HS-27A (cell line): Measurements from ENCODE around the gene ARFIP2.

Source experiments
- DNase-seq: peaks from one replicate; pipeline ENCODE4 v3.0.0-alpha.2; 2012; ENCODE audit warnings: low read depth, missing footprints

ARFIP2 gene

DNA sequence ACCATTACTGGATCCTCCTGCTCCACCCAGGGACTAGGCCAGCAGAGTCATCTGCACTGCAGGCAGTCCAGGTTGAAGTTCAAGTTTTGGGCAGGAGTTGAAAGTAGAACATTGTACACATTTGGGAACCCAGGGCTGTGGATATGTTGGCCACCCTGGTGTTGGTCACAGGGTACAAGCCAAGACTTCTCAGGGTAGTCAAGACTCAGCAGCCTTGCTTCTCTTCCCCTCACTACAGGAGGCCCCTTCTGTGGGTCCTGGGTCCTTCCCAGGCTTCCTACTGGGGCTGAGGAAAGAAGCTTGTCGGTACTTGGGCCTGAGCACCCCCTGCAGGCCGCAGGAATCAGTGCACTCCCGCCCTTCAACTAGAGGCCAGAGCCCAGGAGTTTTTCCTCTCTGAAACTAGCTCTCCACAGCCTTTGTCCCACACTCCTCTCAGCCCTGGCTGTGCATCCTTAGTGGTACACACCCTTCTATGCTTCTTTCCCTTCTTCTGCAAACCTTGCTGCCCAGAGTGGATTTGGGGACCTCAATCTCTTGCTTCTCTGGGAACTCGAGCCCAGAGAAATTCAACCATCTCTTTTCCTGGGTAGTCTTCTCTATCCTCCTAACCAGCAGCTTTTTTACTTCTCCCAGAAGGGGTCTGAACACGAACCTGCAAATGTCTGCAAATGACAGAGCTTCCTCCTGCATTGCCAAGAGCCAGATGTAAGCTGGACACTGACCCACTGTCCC lies 37.7 kb downstream of the ARFIP2 start:
- DNase-seq: peak; percentile 23

DNA sequence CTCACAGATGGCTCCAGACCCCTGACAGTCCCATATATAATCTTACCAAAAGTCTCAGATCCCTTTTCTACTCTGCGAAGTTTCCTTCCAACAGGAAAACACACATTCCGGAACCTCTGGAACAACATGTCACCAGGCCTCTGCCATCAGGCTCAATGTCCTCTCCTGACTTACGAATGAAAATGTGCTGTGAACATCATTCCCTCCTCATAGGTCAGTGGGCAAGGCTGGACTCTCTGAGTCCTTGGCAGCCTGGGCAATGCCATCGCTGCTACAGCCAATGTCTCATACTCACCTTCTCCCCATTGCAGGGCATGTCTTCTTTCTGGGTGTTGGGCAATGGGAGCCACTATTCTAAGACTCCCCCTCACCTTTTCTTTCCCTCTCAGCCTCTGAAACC lies 38.7 kb downstream of the ARFIP2 start:
- DNase-seq: no peak

DNA sequence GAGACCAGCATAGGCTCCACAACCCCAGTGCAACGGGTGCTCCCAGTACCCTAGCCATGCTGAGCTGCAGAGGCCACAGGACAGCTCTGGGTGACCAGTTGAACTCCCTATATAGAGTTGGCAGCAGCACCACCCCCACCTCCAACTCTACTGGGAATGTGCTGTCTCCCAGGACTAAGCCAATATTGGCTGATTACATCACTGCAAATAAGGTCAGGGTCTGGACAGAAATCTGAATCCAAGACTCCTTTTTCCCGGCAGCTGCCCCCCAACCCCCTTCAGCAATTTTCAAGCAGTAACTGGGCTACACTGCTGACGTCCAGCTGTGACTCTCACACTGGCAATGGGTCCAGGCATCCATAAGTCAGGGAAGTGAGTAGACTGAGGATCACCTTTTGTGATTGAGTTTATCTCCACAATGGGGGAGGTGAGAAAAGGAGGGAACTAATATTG lies 40.2 kb downstream of the ARFIP2 start, which contains the start of gene HPX:
Gene HPX (minus strand): TSS at position 82 of the 453 bp plus-strand sequence. CDS start 24 bp downstream, at position 58.
- no peak for DNase-seq

DNA sequence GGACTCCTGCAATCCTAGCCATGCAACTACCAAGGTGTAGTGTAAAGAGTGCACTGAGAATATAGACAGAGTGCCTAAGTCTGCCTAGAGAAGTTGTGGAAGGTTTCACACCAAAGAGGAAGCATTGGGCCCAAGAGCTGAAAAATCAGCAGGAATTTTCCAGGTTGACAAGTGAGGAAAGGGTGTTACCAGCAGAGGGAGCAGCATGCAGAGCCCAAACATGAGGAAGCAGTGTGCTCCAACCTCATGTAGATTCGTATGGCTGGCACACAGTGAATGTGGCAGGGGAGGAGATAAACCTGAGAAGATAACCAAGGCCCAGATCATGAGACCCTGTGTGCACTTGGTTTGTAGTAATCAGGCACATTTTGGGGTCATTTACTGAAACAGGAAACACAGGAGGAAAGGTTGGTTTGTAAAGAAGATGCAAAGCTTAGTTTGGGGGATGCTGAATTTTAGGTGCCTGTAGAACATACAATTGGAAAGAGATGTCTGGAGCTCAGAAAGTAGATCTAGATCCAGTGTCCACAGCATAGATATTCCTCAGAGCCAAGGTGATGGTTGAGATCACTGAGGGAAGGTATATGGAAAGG lies 42.1 kb downstream of the ARFIP2 start:
- DNase-seq: no peak

DNA sequence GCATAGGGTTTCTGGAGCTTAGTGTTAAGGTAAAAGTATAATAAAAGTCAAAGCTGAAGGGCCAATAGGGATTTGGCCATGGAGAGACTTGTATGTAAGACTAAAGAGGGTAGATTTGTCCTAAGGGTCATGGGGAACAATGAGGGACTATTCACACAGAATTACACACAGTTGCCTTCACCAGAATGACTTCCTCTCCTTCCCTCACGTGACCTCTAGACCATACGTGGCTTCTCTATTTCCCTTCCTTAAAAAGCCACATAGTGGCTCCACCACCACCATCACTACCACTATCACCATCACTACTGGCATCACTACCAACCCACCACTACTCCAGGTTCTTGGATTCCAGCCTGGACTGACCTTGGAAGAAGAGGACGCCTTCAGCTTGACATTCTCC lies 43.1 kb downstream of the ARFIP2 start:
- no peak for DNase-seq

DNA sequence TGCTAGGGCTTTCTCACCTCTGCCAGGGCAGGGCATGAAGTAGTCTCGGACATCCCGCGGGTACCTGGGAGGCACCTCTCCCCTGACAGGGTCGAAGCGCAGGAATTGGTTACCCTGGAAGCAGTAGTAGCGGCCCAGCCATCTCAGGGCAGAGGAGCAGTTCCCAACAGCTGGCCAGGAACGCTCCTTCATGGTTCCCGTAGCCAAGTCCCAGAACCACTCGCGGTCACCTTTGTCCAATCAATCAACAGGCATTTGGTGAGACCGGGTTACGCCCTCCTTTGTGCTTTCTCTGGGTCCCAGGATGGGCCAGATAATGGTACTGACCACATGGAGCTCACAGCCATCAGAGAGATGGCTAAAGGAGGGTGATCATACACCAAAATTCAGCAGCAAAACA lies 43.7 kb downstream of the ARFIP2 start:
- no peak for DNase-seq

DNA sequence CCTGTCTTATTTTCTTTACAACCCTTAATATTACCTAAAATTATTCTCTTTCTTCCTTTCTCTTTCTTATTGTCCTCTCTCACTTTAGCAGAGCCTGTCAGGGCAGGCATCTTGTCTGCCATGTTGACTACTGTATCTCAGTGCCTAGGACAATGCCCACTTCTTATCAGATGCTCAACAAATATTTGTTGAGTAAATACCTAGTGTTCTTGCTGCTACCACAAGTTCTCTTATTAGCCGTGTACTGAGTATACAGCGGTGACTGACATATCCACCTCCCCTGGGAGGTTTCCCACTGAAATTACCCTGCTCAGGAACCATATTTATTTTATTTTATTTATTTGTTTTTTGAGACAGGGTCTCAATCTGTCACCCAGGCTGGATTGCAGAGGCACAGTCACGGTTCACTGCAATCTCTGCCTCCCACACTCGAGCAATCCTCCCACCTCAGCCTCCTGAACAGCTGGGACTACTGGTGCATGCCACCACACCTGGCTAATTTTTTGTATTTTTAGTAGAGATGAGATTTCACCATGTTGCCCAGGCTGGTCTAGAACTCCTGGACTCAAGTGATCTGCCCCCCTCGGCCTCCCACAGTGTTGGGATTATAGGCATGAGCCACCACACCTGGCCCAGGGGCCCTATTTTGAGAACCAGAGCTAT lies 47.0 kb downstream of the ARFIP2 start:
- DNase-seq: no peak

DNA sequence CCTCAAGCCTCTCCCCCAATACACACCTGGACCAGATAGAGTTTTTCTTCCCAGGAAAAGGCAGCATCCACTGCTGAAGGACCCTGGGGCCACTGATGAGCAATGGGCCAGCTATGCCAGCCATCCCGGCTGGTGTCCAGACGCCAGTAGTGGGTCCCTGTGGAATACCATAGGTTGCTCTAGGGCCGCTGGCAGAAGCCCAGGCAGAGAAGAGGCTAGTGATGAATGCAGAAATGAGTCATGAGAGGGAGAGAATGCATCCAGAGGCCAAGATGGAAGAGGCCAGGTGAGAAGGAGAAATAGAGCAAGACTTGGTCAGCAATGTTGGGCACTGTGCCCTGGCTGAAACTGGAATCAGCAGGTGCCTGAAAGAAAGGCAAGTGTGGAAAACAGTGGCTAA lies 49.3 kb downstream of the ARFIP2 start:
- DNase-seq: peak; percentile 70

DNA sequence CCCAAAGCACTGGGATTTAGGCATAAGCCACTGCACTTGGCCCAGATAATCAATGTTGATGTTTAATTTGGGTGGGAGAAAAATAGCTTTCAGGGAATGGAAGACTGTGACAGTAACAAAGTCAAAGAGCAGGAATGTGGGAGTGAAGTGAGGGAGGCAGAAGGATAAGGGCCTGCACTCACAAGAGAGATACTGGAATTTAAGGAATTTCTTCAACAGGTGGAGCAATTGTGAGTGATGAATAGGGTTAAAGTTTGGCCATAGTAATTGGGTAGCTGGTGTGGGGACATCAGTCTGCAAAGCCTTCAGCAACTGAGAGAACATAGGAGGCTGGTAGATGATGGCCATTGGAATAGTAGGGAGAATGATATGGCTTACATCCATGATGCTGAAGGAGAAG lies 53.6 kb downstream of the ARFIP2 start:
- DNase-seq: no peak
